K562 (cell line): ENCODE results near the gene NDUFA7. TPM values are rescaled to one million over a fixed set of nuclear protein-coding genes. Genes with fewer than 3 reads are reported as not detected.
A peak's percentile ranks its signal among the peaks of the same experiment; 100 is the strongest.

Experiments
- ELK3 ChIP-seq: fragments of 450-650 bp; formaldehyde crosslinking; IDR thresholded peaks from 2 replicates; pipeline ENCODE4 v1.4.0; 2020; ENCODE audit warnings: mild to moderate bottlenecking
- FOS ChIP-seq: IDR thresholded peaks from 3 replicates; pipeline ENCODE4 v1.6.1; 2011; ENCODE audit not compliant: insufficient read length; ENCODE audit errors: extremely low read depth
- FOSL1 ChIP-seq: fragments of 200-800 bp; sonication (Bioruptor generic); conservative IDR thresholded peaks from 2 replicates; pipeline ENCODE4 v1.6.1; 2016; ENCODE audit warnings: missing genetic modification characterization, missing compliant biosample characterization
- GATA2 ChIP-seq: sonication (generic); formaldehyde crosslinking; IDR thresholded peaks from 2 replicates; pipeline ENCODE4 v1.4.0; 2020; ENCODE audit warnings: mild to moderate bottlenecking, missing genetic modification reagents
- HIVEP1 ChIP-seq: fragments of 250-450 bp; sonication (Bioruptor Pico); IDR thresholded peaks from 2 replicates; pipeline ENCODE4 v1.4.0; 2020; ENCODE audit warnings: mild to moderate bottlenecking
- HMGN3 ChIP-seq: IDR thresholded peaks from 2 replicates; pipeline ENCODE4 v1.6.1; 2011; ENCODE audit warnings: borderline replicate concordance, low read depth, mild to moderate bottlenecking, mixed read lengths, low read length; ENCODE audit not compliant: insufficient read length; ENCODE audit errors: extremely low read depth
- NFIC ChIP-seq: fragments of 450-650 bp; IDR thresholded peaks from 2 replicates; pipeline ENCODE4 v1.6.1; 2017; ENCODE audit warnings: mild to moderate bottlenecking, inconsistent platforms
- NUFIP1 ChIP-seq: fragments of 450-650 bp; IDR thresholded peaks from 2 replicates; pipeline ENCODE4 v1.6.1; 2018; ENCODE audit not compliant: partially characterized antibody
- RBM25 ChIP-seq: fragments of 200-400 bp; formaldehyde crosslinking; IDR thresholded peaks from 2 replicates; pipeline ENCODE4 v1.6.1; 2018; ENCODE audit warnings: low read length, low read depth, moderate library complexity; ENCODE audit not compliant: severe bottlenecking
- RHOXF2B ChIP-seq: fragments of 250-450 bp; sonication (Bioruptor Pico); conservative IDR thresholded peaks from 2 replicates; pipeline ENCODE4 v1.5.1; 2021
- SFPQ ChIP-seq: fragments of 200-400 bp; formaldehyde crosslinking; IDR thresholded peaks from 2 replicates; pipeline ENCODE4 v1.6.1; 2017; ENCODE audit warnings: mild to moderate bottlenecking, low read depth, low read length, moderate library complexity
- SREBF1 ChIP-seq: fragments of 150-350 bp; IDR thresholded peaks from 2 replicates; pipeline ENCODE4 v1.6.1; 2014; ENCODE audit warnings: antibody characterized with exemption, low read depth, low read length, borderline replicate concordance
- SRF ChIP-seq, 2 experiments: fragments of 250-450, 450-650 bp in 1 of 2; sonication (Bioruptor Pico) in 1 of 2; sonication (generic) in 1 of 2; formaldehyde crosslinking; IDR thresholded peaks; 2 replicates each; pipeline versions ENCODE4 v1.5.0 to v1.5.1; 2020 to 2022; ENCODE audit warnings: mild to moderate bottlenecking in 1 of 2, missing genetic modification reagents in 1 of 2
- TEAD1 ChIP-seq, 2 experiments: fragments of 450-650 bp in 1 of 2; sonication (generic) in 1 of 2; formaldehyde crosslinking; IDR thresholded peaks; 2 replicates each; pipeline versions ENCODE4 v1.4.0 to v1.8.0; 2020 to 2022; ENCODE audit warnings: mild to moderate bottlenecking in 2 of 2, missing genetic modification reagents in 1 of 2
- THRAP3 ChIP-seq: fragments of 450-650 bp; IDR thresholded peaks from 2 replicates; pipeline ENCODE4 v1.6.1; 2016; ENCODE audit warnings: mild to moderate bottlenecking, inconsistent platforms, borderline replicate concordance
- ZBTB7A ChIP-seq: IDR thresholded peaks from 2 replicates; pipeline ENCODE4 v1.6.1; 2011; ENCODE audit warnings: low read depth, mild to moderate bottlenecking, low read length, moderate library complexity, borderline replicate concordance; ENCODE audit not compliant: control insufficient read depth
- ZNF12 ChIP-seq: sonication (generic); formaldehyde crosslinking; IDR thresholded peaks from 2 replicates; pipeline ENCODE4 v1.4.0; 2020; ENCODE audit warnings: mild to moderate bottlenecking, missing genetic modification reagents
- ZNF277 ChIP-seq: fragments of 250-450 bp; sonication (Bioruptor Pico); IDR thresholded peaks from 2 replicates; pipeline ENCODE4 v1.8.0; 2022; ENCODE audit warnings: inconsistent platforms, mild to moderate bottlenecking, moderate library complexity, borderline replicate concordance
- ZNF444 ChIP-seq: fragments of 250-450 bp; sonication (Bioruptor Pico); IDR thresholded peaks from 2 replicates; pipeline ENCODE4 v1.4.0; 2020; ENCODE audit warnings: mild to moderate bottlenecking, moderate library complexity
- ZNF668 ChIP-seq: fragments of 250-450 bp; sonication (Bioruptor Pico); IDR thresholded peaks from 2 replicates; pipeline ENCODE4 v1.8.0; 2022; ENCODE audit warnings: mild to moderate bottlenecking, inconsistent platforms
- ZNF764 ChIP-seq: fragments of 250-450 bp; sonication (Bioruptor Pico); IDR thresholded peaks from 2 replicates; pipeline ENCODE4 v1.4.0; 2020; ENCODE audit warnings: low read depth, mild to moderate bottlenecking, moderate library complexity
- polyA plus RNA-seq, 8 experiments: library from polyadenylated mRNA; depleted of rRNA in 4 of 8; stranded (reverse) in 5 of 8; unstranded in 3 of 8; fragments of >200 nt; fragmentation: Nextera tagmentation in 2 of 8; fragmentation: Illumina TruSeq in 1 of 8; extraction: Ambion mirVana in 2 of 8; extraction: Trizol in 1 of 8; gene quantifications; 2 replicates each; pipeline versions ENCODE4 v1.2.1 to v1.2.3, GENCODE V29; 2011 to 2014; ENCODE audit warnings: inconsistent platforms in 1 of 8, missing spikeins in 1 of 8
- total RNA-seq, 7 experiments: library from RNA; depleted of rRNA in 6 of 7; stranded (reverse); fragments of >200 nt in 6 of 7; fragmentation: Illumina TruSeq in 2 of 7; extraction: Trizol in 2 of 7; gene quantifications; 2 replicates each; pipeline versions ENCODE4 v1.2.1 to v1.2.3, GENCODE V29; 2011 to 2021; ENCODE audit warnings: low replicate concordance in 1 of 7

Gene NDUFA7
- total and polyA plus RNA-seq, 9 of the 15 experiments (the other 6 are each of a cell fraction or from before 2014, with no cell fraction given): 70.8 to 348 (median 142) TPM

GRCh38 chr19:8342684-8343482 is 21.7 kb upstream of the NDUFA7 start, which contains the start of gene KANK3 (continued):
- TF ChIP-seq SFPQ (no peak), ZNF764 (CRISPR knock-in tag) (no peak), HMGN3 (peak; percentile 16), ELK3 (CRISPR knock-in tag) (no peak), TEAD1 (CRISPR knock-in tag; IDR thresholded peaks at IDR 0.05) (peak; percentile 86 to 99), RBM25 (peak; percentile 99), ZNF668 (CRISPR knock-in tag) (no peak), HIVEP1 (CRISPR knock-in tag) (no peak), GATA2 (CRISPR knock-in tag) (no peak), SREBF1 (no peak), NUFIP1 (no peak), ZBTB7A (peak; percentile 14; the same call in 1 of the 2 replicates), SRF (CRISPR knock-in tag; IDR thresholded peaks at IDR 0.05) (no peak), NFIC (peak; percentile 80), ZNF444 (no peak), FOSL1 (tag) (no peak), THRAP3 (no peak), ZNF12 (CRISPR knock-in tag) (no peak), FOS (peak; percentile 96), ZNF277 (CRISPR knock-in tag) (no peak), RHOXF2B (CRISPR knock-in tag) (no peak)
